LHCN-M2 (cell line): ENCODE results near the gene CAGE1. TPM values are rescaled to one million over a fixed set of nuclear protein-coding genes. Genes with fewer than 3 reads are reported as not detected.
"Not testable (repeated sequence)": the region's sequence is repeated elsewhere in the genome, so short reads cannot be mapped to it uniquely, and the experiment has no call there.

Experiments
- DNase-seq: peaks from one replicate; pipeline ENCODE4 v3.0.0-alpha.2; 2012; ENCODE audit warnings: low read depth
- total RNA-seq: library from RNA; depleted of rRNA; stranded (reverse); fragments of >200 nt; gene quantifications from 2 replicates; pipeline ENCODE4 v1.2.3, GENCODE V29; 2014

CAGE1 gene
- total RNA-seq, 1 experiment from 2014 or later = not detected

DNA sequence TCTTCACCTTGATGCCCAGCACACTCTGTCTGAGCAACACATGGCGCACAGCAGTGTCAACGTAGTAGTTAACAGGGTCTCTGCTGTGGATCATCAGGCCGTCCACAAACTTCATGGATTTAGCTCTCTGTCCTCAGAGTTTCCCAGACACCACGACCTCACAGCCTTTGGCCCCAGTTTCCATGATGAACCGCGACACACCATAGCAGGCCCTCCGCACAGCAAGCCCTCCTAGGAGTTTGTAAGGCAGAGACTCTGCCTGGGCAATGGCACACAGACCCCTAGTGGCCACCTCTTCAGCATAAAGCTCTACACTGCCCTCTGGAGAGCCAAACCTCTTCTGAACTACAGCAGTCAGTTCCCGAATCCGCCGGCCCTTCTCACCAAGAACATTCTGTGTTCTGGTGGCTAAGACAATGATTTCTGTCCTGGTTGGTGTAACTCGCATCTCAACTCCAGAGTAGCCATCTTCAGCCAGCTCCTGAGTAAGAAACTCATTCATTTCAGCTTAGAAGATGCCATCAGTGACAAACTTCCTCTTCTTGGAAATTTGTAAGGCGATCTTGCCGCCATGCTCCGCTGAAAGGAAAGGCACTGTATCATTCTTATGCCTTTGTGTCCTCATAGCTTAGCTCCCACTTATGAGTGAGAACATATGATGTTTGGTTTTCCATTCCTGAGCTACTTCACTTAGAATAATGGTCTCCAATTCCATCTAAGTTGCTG is 50.4 kb downstream of the CAGE1 start:
- peak; percentile 3 for DNase-seq

DNA sequence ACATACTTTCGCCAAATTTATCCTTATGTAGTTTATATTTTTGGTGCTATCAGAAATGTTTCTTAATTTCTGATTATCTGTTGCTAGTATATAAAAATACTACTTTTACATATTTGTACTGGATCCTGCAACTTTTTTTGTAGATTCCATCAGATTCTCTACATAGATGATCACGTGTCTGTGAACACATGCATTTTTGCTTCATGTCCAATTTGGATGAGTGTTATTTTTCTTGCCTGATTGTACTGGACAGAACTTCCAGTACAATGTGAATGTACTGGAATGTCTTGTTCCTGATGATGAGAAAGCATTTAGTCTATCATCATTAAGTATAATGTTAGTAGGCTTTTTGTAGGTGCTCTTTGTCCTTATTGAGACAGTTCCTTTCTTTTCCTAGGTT is 51.5 kb downstream of the CAGE1 start:
- DNase-seq = peak; percentile 13

DNA sequence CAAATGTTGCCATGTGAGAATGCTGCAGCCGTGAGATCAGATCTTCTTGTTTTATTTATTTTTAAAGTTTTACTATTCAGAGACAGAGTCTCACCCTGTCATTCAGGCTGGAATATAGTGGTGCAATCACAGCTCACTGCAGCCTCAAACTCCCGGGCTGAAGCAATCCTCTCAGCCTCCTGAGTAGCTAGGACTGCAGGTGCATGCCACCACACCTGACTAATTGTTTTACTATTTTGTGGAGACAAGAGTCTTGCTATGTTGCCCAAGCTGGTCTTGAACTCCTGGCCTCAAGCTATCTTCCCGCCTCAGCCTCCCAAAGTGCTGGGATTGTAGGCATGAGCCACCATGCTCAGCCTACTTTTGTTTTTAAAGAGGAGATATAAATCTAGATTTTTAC is 54.0 kb downstream of the CAGE1 start:
- DNase-seq = no peak

DNA sequence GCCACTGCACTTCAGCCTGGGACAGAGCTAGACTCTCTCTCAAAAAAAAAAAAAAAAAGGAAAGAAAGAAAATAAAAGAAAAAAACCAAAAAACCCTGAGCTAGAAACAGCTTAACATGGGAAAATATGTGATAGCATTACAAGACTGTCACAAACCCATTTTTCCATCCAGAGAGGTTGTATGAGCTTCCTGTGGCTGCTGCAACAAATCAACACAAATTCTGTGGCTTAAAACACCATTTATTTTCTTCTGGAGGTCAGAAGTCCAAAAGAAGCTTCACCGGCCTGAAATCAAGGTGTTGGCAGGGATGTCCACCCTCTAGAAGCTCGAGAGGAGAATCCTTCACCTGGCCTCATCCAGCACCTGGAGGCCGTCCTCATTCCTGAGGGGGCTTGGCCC is 54.9 kb downstream of the CAGE1 start:
- no peak for DNase-seq

DNA sequence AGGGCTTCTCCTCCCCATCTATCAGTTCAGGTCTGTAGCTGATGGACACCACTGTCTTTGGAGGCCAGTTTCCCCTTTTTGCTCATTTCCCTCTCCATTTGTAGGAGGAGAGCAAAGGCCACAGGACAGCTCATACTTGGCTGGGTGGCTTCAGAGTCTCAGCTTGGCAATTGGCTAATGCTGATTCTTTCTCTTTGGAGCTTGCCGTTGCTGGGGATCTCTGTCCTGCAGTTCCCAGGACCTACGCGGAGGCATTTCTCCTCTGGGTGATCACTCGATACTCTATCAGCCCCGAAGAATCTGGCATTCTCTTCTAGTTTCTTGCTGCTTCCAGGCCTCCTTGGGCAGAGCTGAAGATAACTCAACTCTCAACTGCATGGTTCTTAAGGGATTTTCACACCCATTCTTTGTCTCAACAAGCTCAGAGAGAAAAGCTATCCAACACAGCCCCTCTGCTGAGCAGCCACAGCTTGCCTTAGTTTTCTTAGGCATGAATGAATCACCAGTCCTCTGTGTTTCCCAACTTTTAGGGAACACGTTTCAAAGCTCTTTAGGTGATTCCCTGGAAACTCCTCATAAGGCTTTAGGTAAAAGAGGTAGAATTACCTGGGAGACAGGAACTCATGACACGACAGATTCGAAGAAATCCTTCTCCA is 57.3 kb downstream of the CAGE1 start:
- DNase-seq = peak; percentile 1

DNA sequence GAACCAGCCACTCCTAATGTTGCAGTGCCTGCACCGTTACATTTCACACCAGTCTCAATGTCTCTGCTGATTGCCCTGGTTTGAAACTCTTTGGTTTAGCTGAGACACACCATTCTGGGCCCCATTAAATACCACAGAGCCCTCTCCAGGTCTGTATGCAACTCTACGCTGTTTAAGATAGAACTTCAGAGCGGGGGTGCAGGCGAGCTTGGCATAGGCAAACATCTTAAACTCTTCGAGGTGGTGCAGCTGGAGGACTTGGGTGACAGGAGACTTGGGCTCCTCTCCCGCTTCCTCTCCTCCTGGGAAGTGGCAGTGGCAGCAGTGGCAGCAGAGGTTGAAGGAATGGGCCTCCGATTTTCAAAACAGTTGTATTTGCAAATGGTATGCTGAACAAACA is 58.1 kb downstream of the CAGE1 start:
- no peak for DNase-seq

DNA sequence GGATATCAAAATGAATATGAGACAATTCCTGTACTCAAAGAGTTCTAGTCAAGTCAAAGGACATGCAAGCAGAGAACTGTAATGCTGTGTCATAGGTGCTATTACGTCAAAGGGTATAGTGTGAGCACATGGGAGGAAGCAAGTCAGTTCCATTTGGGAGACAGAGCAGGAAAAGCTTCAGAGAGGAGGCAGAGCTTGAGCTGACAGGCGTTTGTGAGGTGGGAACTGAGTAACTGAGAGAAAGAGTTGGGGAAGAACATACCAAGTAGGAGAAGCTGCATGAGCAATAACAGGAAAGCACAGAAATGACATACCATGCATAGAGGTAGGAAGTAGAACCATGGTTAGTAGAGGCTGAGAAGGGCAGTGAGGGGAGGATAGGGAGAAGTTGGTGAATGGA is 61.3 kb downstream of the CAGE1 start:
- DNase-seq = peak; percentile 7

DNA sequence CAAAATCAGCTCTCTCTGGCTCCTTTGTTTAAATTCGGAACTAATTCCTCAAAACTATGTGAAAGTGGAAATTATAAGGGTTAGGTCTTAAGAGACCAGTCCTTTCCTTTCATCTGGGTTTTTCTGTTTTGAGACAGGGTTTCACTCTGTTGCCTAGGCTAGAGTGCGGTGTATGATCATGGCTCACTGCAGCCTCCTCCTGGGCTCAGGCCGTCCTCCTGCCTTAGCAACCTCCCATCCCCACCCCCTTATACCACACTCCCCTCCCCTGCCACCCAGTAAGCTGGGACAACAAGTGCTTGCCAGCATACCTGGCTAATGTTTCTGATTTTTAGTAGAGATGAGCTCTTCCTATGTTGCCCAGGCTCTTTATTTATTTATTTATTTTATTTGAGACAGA is 63.8 kb downstream of the CAGE1 start:
- no peak for DNase-seq

DNA sequence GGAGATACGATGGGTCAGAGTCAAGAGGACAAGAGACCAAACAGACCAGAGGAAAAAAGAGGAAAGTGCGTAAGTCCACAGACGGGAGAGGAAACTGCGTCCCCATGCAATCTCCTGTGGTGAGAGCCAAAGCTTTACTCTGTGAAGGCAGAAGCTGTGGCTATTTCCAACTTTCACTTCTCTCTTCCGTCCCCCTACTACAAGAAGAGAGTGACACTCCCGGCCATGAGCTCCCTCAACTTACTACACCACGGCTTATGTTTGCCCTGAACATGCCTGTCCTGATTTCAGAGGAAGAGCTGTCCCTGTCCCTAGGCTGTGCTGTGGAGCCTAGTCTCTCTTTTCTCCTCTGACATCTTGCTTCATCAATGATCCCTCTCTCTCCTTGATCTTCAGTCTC is 65.0 kb downstream of the CAGE1 start:
- DNase-seq = no peak

DNA sequence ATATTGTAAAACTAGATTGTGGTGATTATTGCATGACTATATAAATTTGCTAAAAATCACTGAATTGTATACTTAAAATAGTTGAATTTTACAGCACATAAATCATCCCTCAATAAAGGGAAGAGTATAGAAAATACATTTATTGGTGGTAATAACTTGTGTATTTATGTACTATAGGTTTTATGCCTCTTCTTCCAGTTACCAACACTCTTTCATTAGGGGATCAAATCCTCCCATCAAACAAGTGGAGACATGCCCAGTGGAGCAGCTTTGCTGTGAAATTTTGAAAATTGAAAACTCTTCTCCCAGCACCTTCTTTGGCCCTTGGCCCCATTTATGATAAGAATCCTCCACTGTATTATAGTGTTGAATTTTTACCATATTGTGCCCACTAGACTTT is 66.5 kb downstream of the CAGE1 start:
- no peak for DNase-seq

DNA sequence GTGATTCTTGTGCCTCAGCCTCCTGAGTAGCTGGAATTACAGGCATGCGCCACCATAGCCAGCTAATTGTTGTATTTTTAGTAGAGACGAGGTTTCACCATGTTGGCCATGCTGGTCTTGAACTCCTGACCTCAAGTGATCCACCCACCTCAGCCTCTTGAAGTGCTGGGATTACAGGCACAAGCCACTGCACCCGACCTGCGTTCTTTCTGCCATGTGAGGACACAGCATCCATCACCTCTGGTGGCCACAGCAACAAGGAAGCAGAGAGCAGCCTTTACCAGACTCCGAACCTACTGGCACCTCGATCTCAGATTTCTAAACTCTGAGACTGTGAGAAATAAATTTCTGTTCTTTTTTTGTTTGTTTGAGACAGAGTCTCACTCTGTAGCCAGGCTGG is 67.7 kb downstream of the CAGE1 start:
- DNase-seq = not testable (repeated sequence)

DNA sequence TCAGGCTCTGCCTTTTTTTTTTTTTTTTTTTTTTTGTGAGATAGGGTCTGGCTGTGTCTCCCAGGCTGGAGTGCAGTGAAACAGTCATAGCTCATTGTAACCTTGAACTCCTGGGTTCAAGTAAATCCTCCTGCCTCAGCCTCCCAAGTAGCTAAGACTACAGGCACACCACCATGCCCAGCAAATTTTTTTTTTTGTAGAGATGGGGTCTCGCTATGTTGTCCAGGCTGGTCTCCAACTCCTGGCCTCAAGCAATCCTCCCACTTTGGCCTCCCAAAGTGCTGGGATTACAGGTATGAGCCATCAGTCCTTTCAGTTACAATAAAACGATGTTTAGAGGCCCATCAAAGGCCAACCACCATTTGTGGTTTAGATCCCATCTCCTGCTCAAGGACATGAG is 70.1 kb downstream of the CAGE1 start:
- DNase-seq = not testable (repeated sequence)

DNA sequence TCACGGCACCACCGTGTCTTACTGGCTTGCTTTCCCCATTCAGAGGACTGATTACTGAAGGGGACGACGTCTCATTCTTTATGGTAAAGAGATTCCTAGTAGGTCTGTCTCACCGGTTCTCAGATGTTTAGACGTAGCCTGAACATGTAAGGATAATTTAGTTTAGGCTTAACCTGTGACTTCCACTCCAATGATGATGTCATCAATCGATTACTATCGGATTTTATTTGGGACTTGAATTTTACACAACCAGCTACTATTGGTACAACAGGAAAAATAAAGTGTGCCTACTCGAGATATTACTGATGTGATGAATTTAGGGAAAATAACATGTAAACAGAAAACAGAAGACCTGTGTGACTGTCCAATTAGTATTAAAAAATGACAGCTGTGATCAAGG is 72.0 kb downstream of the CAGE1 start:
- no peak for DNase-seq

DNA sequence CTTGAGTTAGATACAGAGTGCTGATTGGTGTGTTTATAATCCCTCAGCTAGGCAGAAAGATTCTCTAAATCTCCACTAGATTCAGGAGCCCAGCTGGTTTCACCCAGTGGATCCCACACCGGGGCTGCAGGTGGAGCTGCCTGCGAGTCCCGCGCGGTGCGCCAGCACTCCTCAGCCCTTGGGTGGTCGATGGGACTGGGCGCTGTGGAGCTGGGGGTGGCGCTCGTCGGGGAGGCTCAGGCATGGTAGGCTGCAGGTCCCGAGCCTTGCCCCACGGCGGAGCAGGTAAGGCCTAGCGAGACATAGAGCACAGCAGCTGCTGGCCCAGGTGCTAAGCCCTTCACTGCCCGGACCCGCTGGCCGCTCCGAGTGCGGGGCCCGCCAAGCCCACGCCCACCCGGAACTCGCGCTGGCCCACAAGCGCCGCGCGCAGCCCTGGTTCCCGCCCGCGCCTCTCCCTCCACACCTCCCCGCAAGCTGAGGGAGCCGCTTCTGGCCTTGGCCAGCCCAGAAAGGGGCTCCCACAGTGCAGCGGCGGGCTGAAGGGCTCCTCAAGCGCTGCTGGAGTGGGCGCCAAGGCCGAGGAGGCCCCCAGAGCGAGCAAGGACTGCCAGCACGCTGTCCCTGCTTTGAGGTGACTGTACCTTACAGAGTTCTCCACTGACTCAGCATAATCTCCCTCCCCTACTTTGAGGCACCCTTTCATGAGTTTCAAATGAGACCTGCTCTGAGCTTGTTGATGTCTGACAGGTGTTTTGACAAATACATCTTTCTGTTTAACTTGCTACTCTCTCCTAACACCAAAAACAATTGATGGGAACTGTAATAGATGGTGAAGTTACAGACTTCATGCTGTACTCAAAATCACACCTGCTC is 72.6 kb downstream of the CAGE1 start:
- DNase-seq = no peak

DNA sequence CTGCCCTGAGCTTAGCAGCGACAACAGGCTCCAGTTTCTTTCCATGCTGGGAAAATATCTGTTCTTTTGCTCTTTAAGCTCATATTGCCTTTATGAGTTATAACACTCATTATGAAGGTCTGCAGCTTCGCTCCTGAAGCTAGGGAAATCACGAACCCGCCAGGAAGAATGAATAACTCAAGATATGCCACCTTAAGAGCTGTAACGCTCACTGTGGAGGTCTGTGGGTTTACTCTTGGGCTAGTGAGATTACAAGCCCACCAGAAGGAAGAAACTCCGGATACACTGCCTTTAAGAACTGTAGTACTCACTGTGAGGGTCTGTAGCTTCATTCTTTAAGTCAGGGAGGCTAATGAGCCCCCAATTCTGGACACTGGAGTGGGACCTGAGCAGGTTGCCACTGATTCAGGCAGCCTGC is 73.6 kb downstream of the CAGE1 start:
- DNase-seq = no peak

DNA sequence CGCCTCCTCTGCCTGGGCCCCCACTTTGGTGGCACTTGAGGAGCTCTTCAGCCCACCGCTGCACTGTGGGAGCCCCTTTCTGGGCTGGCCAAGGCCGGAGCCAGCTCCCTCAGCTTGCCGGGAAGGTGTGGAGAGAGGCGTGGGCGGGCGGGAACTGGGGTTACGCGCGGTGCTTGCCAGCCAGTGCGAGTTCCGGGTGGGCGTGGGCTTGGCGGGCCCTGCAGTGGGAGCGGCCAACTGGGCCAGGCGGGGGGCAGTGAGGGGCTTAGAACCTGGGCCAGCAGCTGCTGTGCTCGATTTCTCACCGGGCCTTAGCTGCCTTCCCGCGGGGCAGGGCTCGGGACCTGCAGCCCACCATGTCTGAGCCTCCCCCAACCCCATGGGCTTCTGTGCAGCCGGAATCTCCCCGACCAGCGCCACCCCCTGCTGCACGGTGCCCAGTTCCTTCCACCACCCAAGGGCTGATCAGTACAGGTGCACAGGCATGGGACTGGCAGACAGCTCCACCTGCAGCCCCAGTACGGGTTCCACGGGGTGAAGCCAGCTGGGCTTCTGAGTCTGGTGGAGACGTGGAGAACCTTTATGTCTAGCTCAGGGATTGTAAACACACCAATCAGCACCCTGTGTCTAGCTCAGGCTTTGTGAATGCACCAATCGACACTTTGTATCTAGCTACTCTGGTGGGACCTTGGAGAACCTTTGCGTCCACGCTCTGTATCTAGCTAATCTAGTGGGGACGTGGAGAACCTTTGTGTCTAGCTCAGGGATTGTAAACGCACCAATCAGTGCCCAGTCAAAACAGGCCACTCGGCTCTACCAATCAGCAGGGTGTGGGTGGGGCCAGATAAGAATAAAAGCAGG is 74.2 kb downstream of the CAGE1 start:
- not testable (repeated sequence) for DNase-seq

DNA sequence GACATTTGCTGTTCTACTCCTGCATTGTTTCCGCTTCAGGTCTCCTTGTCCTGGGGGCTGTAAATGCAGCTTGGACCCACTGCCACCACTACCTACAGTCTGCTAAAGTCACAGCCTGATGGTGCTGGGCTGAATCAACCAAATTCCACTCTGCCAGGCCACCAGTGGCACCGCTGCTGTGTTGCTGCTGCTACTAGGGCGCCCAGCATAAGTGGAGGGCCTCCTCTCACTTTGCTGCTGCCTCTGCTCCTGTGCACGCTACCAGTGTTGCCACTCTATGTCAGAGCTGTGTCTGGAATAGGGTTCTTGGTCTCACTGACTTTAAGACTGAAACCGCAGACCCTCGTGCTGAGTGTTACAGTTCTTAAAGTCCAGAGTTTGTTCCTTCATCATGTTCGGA is 75.1 kb downstream of the CAGE1 start:
- no peak for DNase-seq

DNA sequence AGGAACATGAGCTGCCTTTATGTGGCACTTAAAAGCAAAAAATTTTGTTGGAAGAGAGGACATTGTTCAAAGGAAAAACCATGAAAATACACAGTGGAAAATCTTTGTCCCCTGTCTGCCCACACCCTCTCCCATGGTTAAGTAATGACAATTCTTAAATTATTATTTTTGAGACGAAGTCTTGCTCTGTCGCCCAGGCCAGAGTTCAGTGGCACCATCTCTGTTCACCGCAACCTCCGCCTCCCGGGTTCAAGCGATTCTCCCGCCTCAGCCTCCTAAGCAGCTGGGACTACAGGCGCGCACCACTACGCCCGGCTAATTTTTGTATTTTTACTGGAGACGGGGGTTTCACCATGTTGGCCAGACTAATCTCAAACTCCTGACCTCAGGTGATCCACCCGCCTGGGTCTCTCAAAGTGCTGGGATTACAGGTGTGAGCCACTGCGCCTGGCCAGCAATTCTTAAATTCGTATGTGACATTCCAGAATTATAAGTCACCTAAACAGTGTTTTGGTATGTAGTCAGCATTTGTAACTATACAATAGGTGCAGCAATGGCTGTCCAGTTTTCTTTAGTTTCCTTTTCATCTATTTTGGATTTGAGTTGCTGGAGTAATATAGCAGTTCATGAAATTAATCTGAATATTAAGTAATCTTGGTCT is 75.9 kb downstream of the CAGE1 start:
- DNase-seq = no peak

DNA sequence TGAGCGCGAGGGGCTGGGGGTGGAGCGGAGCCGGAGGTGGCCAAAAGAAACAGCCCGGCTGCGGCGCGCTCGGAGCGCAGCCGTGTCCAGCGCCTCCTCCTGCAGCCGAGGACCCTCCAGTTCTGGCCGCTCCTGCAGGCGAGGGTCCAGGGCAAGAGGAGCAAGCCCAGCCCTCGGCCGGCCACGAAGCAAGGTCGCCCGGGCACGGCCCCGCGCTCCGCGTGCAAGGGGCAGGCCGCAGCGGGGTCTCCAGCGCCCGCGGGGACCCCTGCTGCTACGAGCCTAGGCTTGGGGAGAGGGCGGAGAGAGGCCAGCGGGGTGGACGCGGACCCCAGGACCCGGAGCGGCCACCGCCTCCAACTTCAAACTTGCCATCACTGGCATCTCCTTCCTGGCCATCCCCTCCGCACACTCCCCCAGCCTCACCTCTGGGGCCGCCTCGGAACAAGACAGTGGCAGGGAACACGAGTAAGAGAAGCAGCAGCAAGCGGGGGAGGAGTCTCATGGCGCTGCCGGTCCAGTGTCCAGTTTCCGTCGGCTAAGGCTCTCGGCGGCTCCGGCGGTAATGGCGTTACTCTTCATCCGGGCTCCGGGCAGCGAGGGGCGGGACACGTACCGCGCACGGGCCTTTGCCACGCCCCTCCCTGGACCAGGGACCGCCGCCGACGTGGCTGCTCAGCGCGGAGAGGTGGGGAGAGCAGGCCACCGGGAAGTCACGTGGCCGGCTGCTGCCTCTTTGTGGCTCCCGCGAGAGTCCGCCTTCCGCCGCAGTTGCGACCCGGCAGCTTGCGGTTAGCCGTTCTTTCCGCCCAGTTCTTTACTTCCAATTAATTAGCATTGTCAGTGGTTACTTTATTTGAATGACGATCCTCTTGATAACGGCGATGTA is 76.7 kb downstream of the CAGE1 start, which contains the start of gene SSR1:
TSS of gene SSR1 (minus strand) at position 584 of the 889 bp plus-strand sequence. CDS start at position 505, 79 bp downstream.
- peak; percentile 95 for DNase-seq
